Neutrophil (primary cell): ENCODE results near the gene GNAI1.

Source experiments
- H3K27ac ChIP-seq: fragments of 200-600 bp; sonication (generic); 2 replicates; pipeline ENCODE4 v1.5.1; 2016; ENCODE audit warnings: mild to moderate bottlenecking, moderate library complexity
- H3K27me3 ChIP-seq: fragments of 200-600 bp; sonication (generic); 2 replicates; pipeline ENCODE4 v1.6.0; 2016; ENCODE audit warnings: mild to moderate bottlenecking
- H3K36me3 ChIP-seq: fragments of 200-600 bp; sonication (generic); 2 replicates; pipeline ENCODE4 v1.5.1; 2017
- H3K4me1 ChIP-seq, 2 experiments: fragments of 200-600 bp in 1 of 2; sonication (generic) in 1 of 2; 1 replicate in 1 of 2; 2 replicates in 1 of 2; pipeline versions ENCODE4 v1.5.1 to v1.6.1; 2013 to 2016; ENCODE audit warnings: low read depth in 1 of 2, low read length in 1 of 2, mild to moderate bottlenecking in 1 of 2, moderate library complexity in 1 of 2; ENCODE audit not compliant: control insufficient read depth in 1 of 2, insufficient read depth in 1 of 2
- H3K4me3 ChIP-seq, 2 experiments: fragments of 200-600 bp in 1 of 2; sonication (generic) in 1 of 2; 1 replicate in 1 of 2; 2 replicates in 1 of 2; pipeline ENCODE4 v1.5.1; 2013 to 2016; ENCODE audit warnings: low read depth in 1 of 2, low read length in 1 of 2, mild to moderate bottlenecking in 1 of 2, moderate library complexity in 1 of 2
- H3K9me3 ChIP-seq: fragments of 200-600 bp; sonication (generic); 2 replicates; pipeline ENCODE4 v1.5.1; 2016
- CTCF ChIP-seq: fragments of 200-600 bp; sonication (generic); IDR thresholded peaks from 2 replicates; pipeline ENCODE4 v1.5.1; 2016; ENCODE audit warnings: antibody characterized with exemption

Gene GNAI1

GRCh38 chr7:80165177-80165576 is 30.5 kb downstream of the GNAI1 start:
- no peak for TF ChIP-seq CTCF
- H3K27ac ChIP-seq: no peak overlapping the region
- H3K9me3 ChIP-seq: no peaks in the 10 kb centered on the region
- H3K27me3 ChIP-seq: no peaks in the 10 kb centered on the region
- H3K4me3 ChIP-seq: no peak overlapping the region
- no peaks in the 10 kb centered on the region for H3K4me1 ChIP-seq
- H3K36me3 ChIP-seq: no peaks in the 10 kb centered on the region

- no peaks in the 10 kb centered on the region for H3K27me3 ChIP-seq
- no peaks in the 10 kb centered on the region for H3K36me3 ChIP-seq
- no peaks in the 10 kb centered on the region for H3K9me3 ChIP-seq
- no peak overlapping the region for H3K27ac ChIP-seq
- TF ChIP-seq CTCF: no peak
- no peak overlapping the region for H3K4me3 ChIP-seq
- H3K4me1 ChIP-seq: no peaks in the 10 kb centered on the region
These were observed 35.8 kb downstream of the GNAI1 start for GRCh38 chr7:80170445-80170844.

GRCh38 chr7:80172387-80172786 is 37.8 kb downstream of the GNAI1 start:
- Histone ChIP-seq H3K36me3 (no peaks in the 10 kb centered on the region), H3K27me3 (no peaks in the 10 kb centered on the region), H3K9me3 (no peaks in the 10 kb centered on the region), H3K4me3 (no peak overlapping the region), H3K4me1 (no peaks in the 10 kb centered on the region), H3K27ac (no peak overlapping the region)
- no peak for TF ChIP-seq CTCF

GRCh38 chr7:80175744-80176143 is 41.1 kb downstream of the GNAI1 start:
- no peaks in the 10 kb centered on the region for H3K9me3 ChIP-seq
- H3K27me3 ChIP-seq: no peaks in the 10 kb centered on the region
- no peaks in the 10 kb centered on the region for H3K4me1 ChIP-seq
- no peak overlapping the region for H3K27ac ChIP-seq
- H3K36me3 ChIP-seq: no peaks in the 10 kb centered on the region
- TF ChIP-seq CTCF: no peak
- H3K4me3 ChIP-seq: no peak overlapping the region

- Histone ChIP-seq H3K4me1 (no peaks in the 10 kb centered on the region), H3K4me3 (no peak overlapping the region), H3K9me3 (no peaks in the 10 kb centered on the region), H3K27ac (no peak overlapping the region), H3K27me3 (no peaks in the 10 kb centered on the region), H3K36me3 (no peaks in the 10 kb centered on the region)
- TF ChIP-seq CTCF: no peak
These were observed 46.8 kb downstream of the GNAI1 start for GRCh38 chr7:80181411-80181810.
